GM10248 (cell line): ENCODE measurements around the gene RAB35.

Experiments used
- CTCF ChIA-PET: fragments of 300-600 bp; sonication (Branson Sonifier 250); formaldehyde crosslinking; extraction: SDS; loops from one replicate; lab custom pipeline; 2021; ENCODE audit warnings: antibody characterized with exemption; lab: Yijun Ruan, JAX
- POLR2A ChIA-PET: fragments of 350-650 bp; sonication (Branson Sonifier 250); formaldehyde crosslinking; extraction: SDS; loops from one replicate; lab custom pipeline; 2020; ENCODE audit warnings: antibody characterized with exemption; lab: Yijun Ruan, JAX
- DNase-seq: peaks from one replicate; pipeline ENCODE4 v3.0.0; 2012; ENCODE audit errors: extremely low spot score
- CTCF ChIP-seq: IDR thresholded peaks from 2 replicates; pipeline ENCODE4 v1.5.1; 2012; ENCODE audit warnings: mild to moderate bottlenecking, low read depth; ENCODE audit errors: extremely low read depth, missing control alignments, control extremely low read depth

RAB35 gene

DNA sequence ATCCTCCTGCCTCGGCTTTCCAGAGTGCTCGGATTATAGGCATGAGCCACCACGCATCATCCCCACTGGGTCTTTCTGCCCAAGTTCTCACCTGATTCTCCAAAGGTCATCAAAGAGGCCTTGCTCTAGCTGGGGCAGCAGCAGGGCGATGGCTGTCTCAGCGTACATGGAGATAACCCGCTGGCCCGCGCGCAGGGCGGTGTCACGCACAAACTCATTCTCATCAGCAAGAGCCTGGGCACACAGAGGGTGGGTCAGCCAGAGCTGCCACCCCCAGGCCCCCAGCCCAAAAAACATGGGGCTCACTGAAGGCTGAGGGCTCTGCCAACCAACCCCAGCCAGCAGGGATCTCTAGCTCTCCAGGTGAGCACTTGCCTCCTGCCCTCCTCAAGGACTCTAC lies 27.7 kb upstream of the RAB35 start:
- CTCF ChIA-PET: no interaction called here
- no peak for DNase-seq
- POLR2A ChIA-PET: no interaction called here
- no peak for TF ChIP-seq CTCF

DNA sequence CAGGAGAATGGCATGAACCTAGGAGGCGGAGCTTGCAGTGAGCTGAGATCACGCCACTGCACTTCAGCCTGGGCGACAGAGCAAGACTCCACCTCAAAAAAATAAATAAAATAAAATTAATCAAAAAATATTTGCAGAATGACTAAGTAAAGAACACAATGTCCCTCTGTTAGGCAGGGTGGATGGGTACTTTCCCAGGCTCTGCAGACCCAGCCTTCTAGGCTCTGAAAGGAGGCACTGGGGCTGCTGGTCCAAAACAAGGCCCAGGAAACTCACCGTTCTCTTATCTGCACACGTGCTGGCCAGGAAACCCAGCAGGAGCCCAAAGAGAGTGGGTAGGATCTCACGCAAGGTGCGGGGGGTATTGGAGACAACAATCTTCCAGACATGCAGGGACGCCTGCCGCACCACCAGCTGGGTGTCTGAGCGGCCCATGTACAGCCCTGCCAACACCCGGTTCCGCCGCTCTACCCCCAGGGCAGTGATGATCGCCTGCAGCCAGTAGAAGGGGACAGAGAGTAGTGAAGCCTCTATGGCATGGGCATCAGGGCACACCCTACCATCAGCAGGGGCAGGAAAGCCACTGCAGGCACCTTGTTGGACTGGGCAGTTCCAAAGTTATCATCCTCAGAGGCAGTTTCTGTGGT lies 25.8 kb upstream of the RAB35 start:
- POLR2A ChIA-PET: no interaction called here
- DNase-seq: no peak
- CTCF ChIA-PET: interaction anchor here (1.5 kb wide), 1 partner anchor 29 kb away, joined by 3 read pairs; no protein-coding TSS in a partner anchor
- TF ChIP-seq CTCF: no peak

DNA sequence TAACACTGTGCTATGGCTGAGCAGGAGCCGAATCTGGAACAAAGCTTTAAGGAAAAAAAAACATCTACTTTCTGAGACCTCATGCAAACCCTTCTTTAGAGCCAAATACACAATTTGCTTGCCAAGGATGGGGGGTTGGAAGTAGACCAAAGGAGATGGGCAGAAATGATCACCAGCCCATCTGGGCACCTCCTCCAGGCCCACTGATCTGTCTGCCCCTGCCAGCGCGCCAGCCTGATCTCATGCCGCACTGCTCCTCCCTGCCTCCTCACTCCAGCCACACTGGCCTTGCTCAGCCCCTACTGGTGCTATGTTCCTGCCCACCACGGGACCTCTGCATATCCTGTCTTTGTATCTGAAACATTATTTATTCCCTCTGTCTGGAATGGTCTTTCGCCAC lies 24.8 kb upstream of the RAB35 start:
- POLR2A ChIA-PET: no interaction called here
- no peak for TF ChIP-seq CTCF
- DNase-seq: no peak
- CTCF ChIA-PET: no interaction called here

DNA sequence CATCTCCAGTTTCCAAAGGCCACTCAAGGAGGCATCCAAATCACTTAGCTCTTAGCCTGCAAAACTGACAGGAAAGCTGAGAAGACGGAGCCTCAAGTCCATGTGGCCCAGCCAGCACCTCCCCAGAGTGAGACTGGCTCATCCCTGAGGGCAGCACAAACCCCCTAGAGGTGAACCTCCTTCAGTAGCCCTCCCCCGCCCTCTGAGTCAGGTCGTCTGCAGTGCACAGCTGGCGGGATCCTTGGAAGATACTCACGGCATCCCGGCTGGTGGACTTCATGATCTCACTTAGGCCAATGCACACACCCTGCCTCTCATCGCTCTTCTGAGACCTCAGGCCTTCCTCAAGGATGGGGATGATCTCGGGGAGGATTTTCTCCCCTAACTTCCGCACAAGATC lies 24.1 kb upstream of the RAB35 start:
- POLR2A ChIA-PET: no interaction called here
- CTCF ChIA-PET: no interaction called here
- no peak for DNase-seq
- TF ChIP-seq CTCF: no peak

GRCh38 chr12:120139958-120140357 lies 23.4 kb upstream of the RAB35 start:
- CTCF ChIA-PET: no interaction called here
- no peak for DNase-seq
- POLR2A ChIA-PET: no interaction called here
- TF ChIP-seq CTCF: no peak

- no peak for TF ChIP-seq CTCF
- ChIA-PET POLR2A (interaction anchor here (0.6 to 1.4 kb wide), 2 partner anchors 63 to 153 kb away, joined by 4 read pairs; partner anchors contain the start of gene RPLP0), CTCF (interaction anchor here (1.6 kb wide), 1 partner anchor 63 kb away, joined by 7 read pairs; the partner anchor contains the start of gene RPLP0)
- DNase-seq: no peak
These were observed 21.8 kb upstream of the RAB35 start for GRCh38 chr12:120138366-120138765.
